H1 (cell line): Measurements from ENCODE around the gene ZSWIM4.

ENCODE experiments used
- JUND ChIP-seq: IDR thresholded peaks from 2 replicates; pipeline ENCODE4 v1.6.1; 2011; ENCODE audit warnings: mild to moderate bottlenecking, improper control_type of control experiment, low read length
- POLR2A ChIP-seq, 2 experiments: IDR thresholded peaks; 1 replicate in 1 of 2; 2 replicates in 1 of 2; pipeline ENCODE4 v1.6.1; 2011; ENCODE audit warnings: low read depth in 2 of 2, low read length in 2 of 2, mild to moderate bottlenecking in 2 of 2; ENCODE audit errors: control extremely low read depth in 1 of 2
- POU5F1 ChIP-seq: IDR thresholded peaks from 2 replicates; pipeline ENCODE4 v1.6.1; 2011; ENCODE audit warnings: low read depth, mild to moderate bottlenecking, low read length, moderate library complexity

GRCh38 chr19:13872695-13873389 is 77.6 kb downstream of the ZSWIM4 start:
- no peak for TF ChIP-seq POU5F1
- TF ChIP-seq POLR2A (IDR thresholded peaks at IDR 0.05; ENCODE audit: control extremely low read depth in 1 of 2, low read depth in 2 of 2, low read length in 2 of 2), result no peak
- no peak for TF ChIP-seq JUND
